ENCODE measurements around the gene GPATCH1. TPM values are rescaled to one million over a fixed set of nuclear protein-coding genes. Genes with fewer than 3 reads are reported as not detected.

The GPATCH1 gene
- total and polyA plus RNA-seq, 2 of the 13 experiments (the other 11 are each of a cell fraction or from before 2014, with no cell fraction given): 6.8 to 6.9 TPM

GRCh38 chr19:33143897-33144405 is 63.0 kb downstream of the GPATCH1 start (continued):
- TF ChIP-seq, protein P1, sequence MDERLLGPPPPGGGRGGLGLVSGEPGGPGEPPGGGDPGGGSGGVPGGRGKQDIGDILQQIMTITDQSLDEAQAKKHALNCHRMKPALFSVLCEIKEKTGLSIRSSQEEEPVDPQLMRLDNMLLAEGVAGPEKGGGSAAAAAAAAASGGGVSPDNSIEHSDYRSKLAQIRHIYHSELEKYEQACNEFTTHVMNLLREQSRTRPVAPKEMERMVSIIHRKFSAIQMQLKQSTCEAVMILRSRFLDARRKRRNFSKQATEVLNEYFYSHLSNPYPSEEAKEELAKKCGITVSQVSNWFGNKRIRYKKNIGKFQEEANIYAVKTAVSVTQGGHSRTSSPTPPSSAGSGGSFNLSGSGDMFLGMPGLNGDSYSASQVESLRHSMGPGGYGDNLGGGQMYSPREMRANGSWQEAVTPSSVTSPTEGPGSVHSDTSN (CRISPR knock-in tag; IDR thresholded peaks at IDR 0.05): no peak
- TF ChIP-seq YY1 (IDR thresholded peaks at IDR 0.05; ENCODE audit: insufficient read depth, insufficient replicate concordance, low read depth, low read length) (peak; percentile 16), ZNF574 (CRISPR knock-in tag; IDR thresholded peaks at IDR 0.05) (0 out of 2 replicates have a peak, but pooled peaks have one; percentile 27), ZFY (CRISPR knock-in tag; IDR thresholded peaks at IDR 0.05) (peak; percentile 29; the same call in 1 of the 2 replicates), ZNF790 (CRISPR knock-in tag; IDR thresholded peaks at IDR 0.05; ENCODE audit: borderline replicate concordance) (0 out of 2 replicates have a peak, but pooled peaks have one; percentile 42), ARHGAP35 (CRISPR knock-in tag; IDR thresholded peaks at IDR 0.05; ENCODE audit: borderline replicate concordance) (0 out of 2 replicates have a peak, but pooled peaks have one; percentile 52), BORCS8-MEF2B (CRISPR knock-in tag; IDR thresholded peaks at IDR 0.05) (0 out of 2 replicates have a peak, but pooled peaks have one; percentile 19), ARID4A (CRISPR knock-in tag; IDR thresholded peaks at IDR 0.05; ENCODE audit: borderline replicate concordance) (peak; percentile 41; the same call in 1 of the 2 replicates), ZNF350 (CRISPR knock-in tag; IDR thresholded peaks at IDR 0.05; ENCODE audit: borderline replicate concordance, low read depth) (peak; percentile 28; the same call in 1 of the 2 replicates), ZNF580 (CRISPR knock-in tag; IDR thresholded peaks at IDR 0.05; ENCODE audit: borderline replicate concordance, low read depth) (peak; percentile 65; the same call in 1 of the 2 replicates), STAT5B (CRISPR knock-in tag; IDR thresholded peaks at IDR 0.05) (no peak)
- TF ChIP-seq, protein P2, sequence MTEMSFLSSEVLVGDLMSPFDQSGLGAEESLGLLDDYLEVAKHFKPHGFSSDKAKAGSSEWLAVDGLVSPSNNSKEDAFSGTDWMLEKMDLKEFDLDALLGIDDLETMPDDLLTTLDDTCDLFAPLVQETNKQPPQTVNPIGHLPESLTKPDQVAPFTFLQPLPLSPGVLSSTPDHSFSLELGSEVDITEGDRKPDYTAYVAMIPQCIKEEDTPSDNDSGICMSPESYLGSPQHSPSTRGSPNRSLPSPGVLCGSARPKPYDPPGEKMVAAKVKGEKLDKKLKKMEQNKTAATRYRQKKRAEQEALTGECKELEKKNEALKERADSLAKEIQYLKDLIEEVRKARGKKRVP (CRISPR knock-in tag; IDR thresholded peaks at IDR 0.05): no peak
- TF ChIP-seq, protein P3, sequence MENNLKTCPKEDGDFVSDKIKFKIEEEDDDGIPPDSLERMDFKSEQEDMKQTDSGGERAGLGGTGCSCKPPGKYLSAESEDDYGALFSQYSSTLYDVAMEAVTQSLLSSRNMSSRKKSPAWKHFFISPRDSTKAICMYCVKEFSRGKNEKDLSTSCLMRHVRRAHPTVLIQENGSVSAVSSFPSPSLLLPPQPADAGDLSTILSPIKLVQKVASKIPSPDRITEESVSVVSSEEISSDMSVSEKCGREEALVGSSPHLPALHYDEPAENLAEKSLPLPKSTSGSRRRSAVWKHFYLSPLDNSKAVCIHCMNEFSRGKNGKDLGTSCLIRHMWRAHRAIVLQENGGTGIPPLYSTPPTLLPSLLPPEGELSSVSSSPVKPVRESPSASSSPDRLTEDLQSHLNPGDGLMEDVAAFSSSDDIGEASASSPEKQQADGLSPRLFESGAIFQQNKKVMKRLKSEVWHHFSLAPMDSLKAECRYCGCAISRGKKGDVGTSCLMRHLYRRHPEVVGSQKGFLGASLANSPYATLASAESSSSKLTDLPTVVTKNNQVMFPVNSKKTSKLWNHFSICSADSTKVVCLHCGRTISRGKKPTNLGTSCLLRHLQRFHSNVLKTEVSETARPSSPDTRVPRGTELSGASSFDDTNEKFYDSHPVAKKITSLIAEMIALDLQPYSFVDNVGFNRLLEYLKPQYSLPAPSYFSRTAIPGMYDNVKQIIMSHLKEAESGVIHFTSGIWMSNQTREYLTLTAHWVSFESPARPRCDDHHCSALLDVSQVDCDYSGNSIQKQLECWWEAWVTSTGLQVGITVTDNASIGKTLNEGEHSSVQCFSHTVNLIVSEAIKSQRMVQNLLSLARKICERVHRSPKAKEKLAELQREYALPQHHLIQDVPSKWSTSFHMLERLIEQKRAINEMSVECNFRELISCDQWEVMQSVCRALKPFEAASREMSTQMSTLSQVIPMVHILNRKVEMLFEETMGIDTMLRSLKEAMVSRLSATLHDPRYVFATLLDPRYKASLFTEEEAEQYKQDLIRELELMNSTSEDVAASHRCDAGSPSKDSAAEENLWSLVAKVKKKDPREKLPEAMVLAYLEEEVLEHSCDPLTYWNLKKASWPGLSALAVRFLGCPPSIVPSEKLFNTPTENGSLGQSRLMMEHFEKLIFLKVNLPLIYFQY (CRISPR knock-in tag; IDR thresholded peaks at IDR 0.05; ENCODE audit: borderline replicate concordance): 0 out of 2 replicates have a peak, but pooled peaks have one; percentile 34
